Neural crest cell (in vitro differentiated cells): ENCODE measurements around the gene PNP. TPM values are rescaled to one million over a fixed set of nuclear protein-coding genes. Genes with fewer than 3 reads are reported as not detected.

Source experiments
- DNase-seq: peaks from one replicate; pipeline ENCODE4 v3.0.0; 2021; ENCODE audit warnings: low read depth, mixed read lengths, low spot score
- H3K27ac Mint-ChIP-seq: one replicate; pipeline ENCODE4 v1.8.0; 2021; ENCODE audit warnings: mild to moderate bottlenecking, mixed read lengths; ENCODE audit not compliant: unreplicated experiment
- H3K27me3 Mint-ChIP-seq: 2 replicates; pipeline ENCODE4 v1.8.0; 2021; ENCODE audit warnings: low read depth, mild to moderate bottlenecking, mixed read lengths
- H3K36me3 Mint-ChIP-seq: 2 replicates; pipeline ENCODE4 v1.8.0; 2021; ENCODE audit warnings: low read depth, mild to moderate bottlenecking, mixed read lengths
- H3K4me1 Mint-ChIP-seq: 2 replicates; pipeline ENCODE4 v1.8.0; 2021; ENCODE audit warnings: mixed read lengths
- H3K4me3 Mint-ChIP-seq: one replicate; pipeline ENCODE4 v1.8.0; 2021; ENCODE audit warnings: mild to moderate bottlenecking, mixed read lengths
- H3K9me3 Mint-ChIP-seq: 2 replicates; pipeline ENCODE4 v1.8.0; 2021; ENCODE audit warnings: mixed read lengths
- total RNA-seq: library from RNA; stranded (reverse); gene quantifications from 2 replicates; pipeline ENCODE4 v1.2.1, GENCODE V29; 2021
- TF ChIP-seq, protein P1 (sequence below): fragments of 200-600 bp; sonication (generic); conservative IDR thresholded peaks from 2 replicates; pipeline ENCODE4 v1.5.0; 2021; ENCODE audit warnings: antibody characterized with exemption, mild to moderate bottlenecking

Gene PNP
- total RNA-seq, 1 donor from 2014 or later, result 35.1 TPM

DNA sequence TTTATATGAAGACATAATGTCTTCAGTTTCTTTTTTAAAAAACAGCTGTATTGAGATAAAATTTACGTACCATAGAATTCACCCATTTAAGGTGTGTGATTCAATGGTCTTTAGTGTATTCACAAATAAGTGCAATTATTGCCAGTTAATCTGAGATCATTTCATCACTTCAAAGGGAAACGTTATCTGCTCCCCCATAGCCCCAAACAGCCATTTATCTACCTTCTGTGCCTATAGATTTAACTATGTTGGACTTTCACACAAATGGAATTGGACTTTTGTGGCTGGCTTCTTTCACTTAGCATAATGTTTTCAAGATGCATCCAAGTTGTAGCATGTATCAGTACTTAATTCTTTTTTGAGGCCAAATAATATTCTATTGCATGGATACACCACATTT is 9.7 kb downstream of the PNP start:
- no peak overlapping the region for H3K4me3 Mint-ChIP-seq
- H3K36me3 Mint-ChIP-seq, result peaks cover 14% of the 10 kb centered on the region
- peaks cover 4% of the 10 kb centered on the region for H3K4me1 Mint-ChIP-seq
- H3K27ac Mint-ChIP-seq, result no peak overlapping the region
- TF ChIP-seq, protein P1, sequence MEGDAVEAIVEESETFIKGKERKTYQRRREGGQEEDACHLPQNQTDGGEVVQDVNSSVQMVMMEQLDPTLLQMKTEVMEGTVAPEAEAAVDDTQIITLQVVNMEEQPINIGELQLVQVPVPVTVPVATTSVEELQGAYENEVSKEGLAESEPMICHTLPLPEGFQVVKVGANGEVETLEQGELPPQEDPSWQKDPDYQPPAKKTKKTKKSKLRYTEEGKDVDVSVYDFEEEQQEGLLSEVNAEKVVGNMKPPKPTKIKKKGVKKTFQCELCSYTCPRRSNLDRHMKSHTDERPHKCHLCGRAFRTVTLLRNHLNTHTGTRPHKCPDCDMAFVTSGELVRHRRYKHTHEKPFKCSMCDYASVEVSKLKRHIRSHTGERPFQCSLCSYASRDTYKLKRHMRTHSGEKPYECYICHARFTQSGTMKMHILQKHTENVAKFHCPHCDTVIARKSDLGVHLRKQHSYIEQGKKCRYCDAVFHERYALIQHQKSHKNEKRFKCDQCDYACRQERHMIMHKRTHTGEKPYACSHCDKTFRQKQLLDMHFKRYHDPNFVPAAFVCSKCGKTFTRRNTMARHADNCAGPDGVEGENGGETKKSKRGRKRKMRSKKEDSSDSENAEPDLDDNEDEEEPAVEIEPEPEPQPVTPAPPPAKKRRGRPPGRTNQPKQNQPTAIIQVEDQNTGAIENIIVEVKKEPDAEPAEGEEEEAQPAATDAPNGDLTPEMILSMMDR, result no peak
- no peak for DNase-seq
- peaks cover 3% of the 10 kb centered on the region for H3K27me3 Mint-ChIP-seq
- no peaks in the 10 kb centered on the region for H3K9me3 Mint-ChIP-seq

DNA sequence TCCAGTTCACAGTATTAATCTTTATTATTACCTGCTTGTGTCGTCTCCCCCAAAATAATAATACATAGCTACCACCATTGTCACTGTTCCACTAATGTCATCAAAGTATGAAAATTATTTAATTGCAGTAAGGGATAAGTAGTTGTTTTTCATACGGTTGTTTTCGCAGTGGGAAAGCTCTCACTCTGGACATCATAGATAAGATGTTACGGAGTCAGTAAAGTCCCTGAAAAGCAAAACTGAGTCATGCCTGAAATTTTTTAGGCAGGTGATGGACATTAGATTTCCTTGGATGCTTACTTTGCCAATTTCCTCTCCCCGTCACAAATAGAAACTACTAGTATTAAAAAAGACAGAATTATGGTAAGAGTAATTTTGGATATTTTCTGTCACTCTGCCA is 13.2 kb downstream of the PNP start:
- peaks cover 2% of the 10 kb centered on the region for H3K36me3 Mint-ChIP-seq
- H3K4me3 Mint-ChIP-seq, result no peak overlapping the region
- DNase-seq, result no peak

DNA sequence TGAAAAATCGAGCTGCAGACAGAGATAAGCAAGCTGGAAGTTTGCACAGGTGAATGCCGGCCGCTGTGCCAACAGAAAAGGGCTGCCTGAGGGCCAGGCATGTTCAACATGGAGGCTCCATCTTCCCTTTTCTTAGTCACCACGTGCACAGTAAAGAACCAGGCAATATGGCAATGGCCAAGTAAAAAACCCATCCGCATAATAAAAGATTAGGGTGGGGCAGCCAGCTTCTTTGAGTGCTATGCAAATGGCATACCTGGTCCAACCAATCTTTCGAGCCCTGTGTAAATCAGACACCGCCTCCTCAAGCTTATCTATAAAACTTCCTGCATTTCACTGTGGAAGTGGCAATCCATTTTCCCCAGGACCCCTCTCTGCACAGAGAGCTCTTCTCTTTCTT is 16.7 kb downstream of the PNP start:
- DNase-seq, result no peak
- no peaks in the 10 kb centered on the region for H3K9me3 Mint-ChIP-seq

More for the DNA sequence above, 13.2 kb downstream of the PNP start:
- H3K9me3 Mint-ChIP-seq, result no peaks in the 10 kb centered on the region
- H3K27me3 Mint-ChIP-seq, result peaks cover 7% of the 10 kb centered on the region
- TF ChIP-seq, protein P1, result no peak
- no peak overlapping the region for H3K27ac Mint-ChIP-seq
- peaks cover 4% of the 10 kb centered on the region for H3K4me1 Mint-ChIP-seq

DNA sequence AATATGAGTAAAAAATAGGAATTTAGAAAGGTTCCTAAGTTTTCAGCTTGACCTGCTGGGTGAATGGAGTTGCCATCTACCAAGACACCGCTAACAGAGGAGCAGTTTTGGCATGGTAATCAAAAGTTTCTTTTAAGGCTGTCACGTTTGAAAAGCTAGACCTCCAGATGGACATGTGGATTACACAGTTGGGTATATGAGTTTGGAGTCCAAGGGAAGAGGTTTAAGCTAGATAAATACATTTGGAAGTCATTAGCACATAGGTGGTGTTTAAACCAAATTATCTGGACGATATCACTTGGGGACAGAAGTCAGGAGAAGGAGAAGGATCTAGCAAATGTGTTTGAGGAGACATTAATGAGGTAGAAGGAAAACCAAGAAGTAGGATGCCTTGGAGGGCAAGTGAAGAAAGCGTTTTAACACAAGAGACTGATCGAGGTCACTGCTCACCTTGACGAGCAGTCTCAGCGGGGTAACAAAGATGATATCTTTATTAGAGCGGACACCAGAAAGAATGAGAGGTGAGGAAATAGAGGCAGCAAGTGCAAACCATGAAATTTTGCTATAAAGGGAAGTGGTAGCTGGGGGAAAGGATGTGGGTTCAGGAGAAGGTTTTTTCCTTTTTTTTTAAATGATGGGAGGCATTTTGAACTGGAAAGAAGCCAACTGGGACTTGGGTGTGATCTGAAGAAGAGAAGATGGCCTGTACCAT is 17.6 kb downstream of the PNP start:
- DNase-seq, result no peak
- no peak overlapping the region for H3K27ac Mint-ChIP-seq
- no peaks in the 10 kb centered on the region for H3K9me3 Mint-ChIP-seq
- no peak overlapping the region for H3K4me3 Mint-ChIP-seq
- TF ChIP-seq, protein P1, result no peak
- peaks cover 3% of the 10 kb centered on the region for H3K4me1 Mint-ChIP-seq
- peaks cover 15% of the 10 kb centered on the region for H3K27me3 Mint-ChIP-seq
- H3K36me3 Mint-ChIP-seq, result no peaks in the 10 kb centered on the region

More for the DNA sequence above, 16.7 kb downstream of the PNP start:
- TF ChIP-seq, protein P1, result no peak
- Mint-ChIP-seq H3K4me1 (peaks cover 4% of the 10 kb centered on the region), H3K4me3 (no peak overlapping the region), H3K27ac (no peak overlapping the region), H3K36me3 (no peaks in the 10 kb centered on the region), H3K27me3 (peaks cover 15% of the 10 kb centered on the region)

DNA sequence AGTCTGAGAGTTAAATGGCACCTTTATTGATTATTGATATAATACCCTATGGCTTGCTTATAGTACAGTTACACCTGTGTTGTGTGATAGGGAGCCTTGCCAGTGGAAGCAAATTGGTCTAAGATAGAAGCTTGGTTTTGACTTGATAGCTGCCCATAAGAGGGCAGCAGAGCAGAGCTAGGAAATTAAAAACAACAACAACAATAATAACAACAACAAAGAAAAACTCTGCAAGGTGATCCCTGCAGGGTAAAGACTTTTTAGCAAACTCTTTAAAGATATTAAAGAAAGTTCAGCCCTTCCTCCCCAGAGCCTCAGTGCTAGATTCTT is 18.2 kb downstream of the PNP start:
- no peaks in the 10 kb centered on the region for H3K4me1 Mint-ChIP-seq
- no peak for DNase-seq
- no peaks in the 10 kb centered on the region for H3K36me3 Mint-ChIP-seq
- H3K9me3 Mint-ChIP-seq, result no peaks in the 10 kb centered on the region
- TF ChIP-seq, protein P1, result no peak
- no peak overlapping the region for H3K4me3 Mint-ChIP-seq
- no peak overlapping the region for H3K27ac Mint-ChIP-seq
- peaks cover 17% of the 10 kb centered on the region for H3K27me3 Mint-ChIP-seq
